Stimulated activated CD4-positive, alpha-beta T cell treated with anti-CD3 and anti-CD28 coated beads, TNF-alpha, amount 100 ng/mL, for 1 hour (primary cell): ENCODE measurements around the gene MCCD1.
"Not testable (repeated sequence)": the region's sequence is repeated elsewhere in the genome, so short reads cannot be mapped to it uniquely, and the experiment has no call there.

Experiments
- DNase-seq, 3 donors: peaks; one replicate each; pipeline ENCODE4 v3.0.0-alpha.2; 2020; ENCODE audit warnings: low read depth in 3 of 3, low spot score in 1 of 3

The MCCD1 gene, protein sequence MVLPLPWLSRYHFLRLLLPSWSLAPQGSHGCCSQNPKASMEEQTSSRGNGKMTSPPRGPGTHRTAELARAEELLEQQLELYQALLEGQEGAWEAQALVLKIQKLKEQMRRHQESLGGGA

DNA sequence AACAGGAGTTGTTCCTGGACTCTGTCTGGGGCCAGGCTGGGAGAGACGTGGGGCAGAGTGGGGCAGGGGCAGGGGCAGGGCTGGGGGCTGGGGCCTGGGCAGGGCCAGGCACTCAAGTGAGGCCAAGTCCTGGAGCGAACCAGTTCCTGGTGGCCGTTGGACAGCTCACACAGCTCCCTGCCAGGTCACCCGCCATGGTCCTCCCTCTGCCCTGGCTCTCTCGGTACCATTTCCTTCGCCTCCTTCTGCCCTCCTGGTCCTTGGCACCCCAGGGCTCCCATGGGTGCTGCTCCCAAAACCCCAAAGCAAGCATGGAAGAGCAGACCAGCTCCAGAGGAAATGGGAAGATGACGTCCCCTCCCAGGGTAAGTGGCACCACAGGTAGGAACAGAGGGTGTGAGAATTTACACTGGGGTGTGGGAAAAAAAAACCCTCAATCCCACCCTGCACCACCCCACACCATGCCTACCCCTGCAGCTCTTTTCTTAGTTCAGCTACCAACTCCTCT is at the start of gene MCCD1:
MCCD1 (plus strand) TSS at position 142 of the 508 bp plus-strand sequence; CDS start at position 195, 53 bp downstream.
- no peak for DNase-seq

DNA sequence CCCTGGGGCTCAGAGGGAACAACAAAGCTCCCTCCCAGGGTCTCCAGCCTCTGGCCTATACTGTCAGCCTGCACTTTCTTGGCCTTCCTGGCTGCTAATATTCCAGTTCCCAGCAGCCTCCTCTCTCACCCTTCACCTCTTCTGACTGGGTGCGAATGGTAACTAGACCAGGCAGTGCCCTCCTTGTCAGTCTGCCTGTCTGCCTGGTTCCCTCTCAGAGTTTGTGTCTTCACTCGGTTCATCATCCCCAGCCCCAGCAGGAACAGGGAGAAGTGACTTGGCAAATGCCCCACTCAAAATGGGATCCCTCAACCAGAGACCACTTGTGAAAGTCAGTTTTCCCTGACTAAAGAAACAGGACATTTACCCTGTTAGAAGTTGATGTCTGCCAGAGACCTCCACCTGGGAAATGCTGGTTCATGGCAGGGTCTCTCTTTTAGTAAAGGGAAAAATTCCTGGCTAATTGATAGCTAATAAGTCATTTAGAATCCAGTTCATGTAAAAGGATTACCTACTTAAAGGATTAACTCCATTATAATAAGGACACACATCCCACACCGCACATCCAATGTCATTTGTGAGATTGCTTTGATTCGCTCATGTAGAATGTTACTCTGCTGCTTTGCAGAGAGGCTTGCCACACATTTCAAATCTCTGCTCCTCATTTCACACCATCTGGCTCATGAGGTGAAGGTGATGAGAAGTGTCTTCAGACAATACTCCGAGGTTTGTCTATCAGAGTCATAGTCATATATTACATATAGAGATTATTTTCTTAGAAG is 49.4 kb upstream of the MCCD1 start:
- DNase-seq = no peak

DNA sequence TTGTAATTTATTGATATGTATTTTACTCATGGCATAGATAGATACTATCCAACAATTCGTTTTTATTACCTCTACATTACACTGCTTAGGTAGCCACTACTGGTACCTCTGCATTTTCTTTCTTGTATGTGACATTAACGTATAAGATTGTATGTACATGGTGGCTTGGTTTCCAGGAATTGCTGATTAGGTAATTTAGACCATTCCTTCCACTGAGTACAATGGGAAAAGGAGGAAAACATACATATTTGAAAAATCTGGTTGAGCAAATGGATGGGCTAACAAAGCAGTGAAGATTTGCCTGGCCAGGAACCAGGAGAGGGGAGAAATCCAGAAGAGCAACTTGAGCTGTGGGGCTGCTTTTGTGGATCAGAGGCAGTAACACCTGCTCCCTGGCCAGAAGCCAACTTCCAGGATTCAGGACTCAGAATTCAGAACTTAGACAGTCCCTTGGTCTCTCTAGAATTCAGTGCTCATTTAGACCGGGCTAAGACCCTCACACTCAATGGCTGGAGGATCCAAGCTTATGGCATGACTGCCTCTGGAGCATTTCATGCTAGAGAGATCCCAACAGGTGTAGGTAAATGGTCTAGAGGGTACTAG is 48.7 kb upstream of the MCCD1 start:
- no peak for DNase-seq

DNA sequence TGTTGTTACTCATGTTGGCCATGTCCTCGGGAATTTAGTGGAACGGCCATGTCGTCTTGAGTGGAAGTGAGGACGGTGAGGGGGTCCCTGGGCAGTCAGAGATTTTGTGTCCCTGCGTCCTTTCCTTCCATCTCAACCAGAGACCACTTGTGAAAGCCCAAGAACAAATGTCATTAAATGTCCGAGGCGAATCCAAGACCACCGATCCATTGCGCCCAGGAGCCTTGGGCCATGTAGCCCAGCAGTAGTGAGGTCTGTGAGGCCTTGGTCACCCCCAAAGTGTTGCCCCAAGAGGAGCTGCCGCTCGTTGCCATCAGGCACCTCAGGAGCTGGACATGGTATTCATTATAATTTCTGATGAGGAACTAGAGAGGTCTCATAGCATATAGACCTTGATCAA is 48.2 kb upstream of the MCCD1 start:
- DNase-seq = no peak

DNA sequence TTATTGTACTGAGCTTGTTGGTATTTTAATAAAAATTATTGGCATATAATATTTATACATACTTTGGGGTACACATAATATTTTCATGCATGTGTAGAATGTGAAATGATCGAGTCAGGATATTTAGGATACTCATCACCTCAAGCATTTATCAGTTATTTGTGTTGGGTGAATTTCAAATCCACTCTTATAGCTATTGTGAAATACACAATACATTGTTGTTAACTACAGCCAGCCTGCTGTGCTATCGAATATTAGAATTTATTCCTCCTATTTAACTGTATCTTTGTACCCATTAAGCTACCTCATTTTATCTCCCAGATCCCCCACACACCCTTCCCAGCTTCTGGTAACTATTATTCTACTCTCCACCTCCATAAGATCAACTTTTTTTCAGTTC is 45.4 kb upstream of the MCCD1 start:
- DNase-seq = no peak

DNA sequence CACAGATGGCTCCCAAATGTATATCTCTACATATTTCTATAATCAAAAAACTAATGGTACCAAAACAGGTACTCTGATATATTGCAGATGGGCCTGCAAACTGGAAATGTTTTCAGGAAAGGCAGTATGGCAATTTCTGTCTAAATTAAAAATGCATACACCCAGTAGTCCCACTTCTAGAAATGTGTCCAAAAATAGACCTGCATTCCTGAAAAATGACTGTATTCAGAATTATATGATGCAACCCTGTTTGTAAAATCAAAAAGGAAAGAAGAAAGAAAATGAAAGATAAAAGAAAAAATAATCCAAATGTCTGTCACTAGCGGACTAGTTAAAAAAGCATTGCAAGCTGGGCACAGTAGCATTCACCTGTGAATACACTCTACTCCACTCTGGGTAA is 43.7 kb upstream of the MCCD1 start:
- no peak for DNase-seq

DNA sequence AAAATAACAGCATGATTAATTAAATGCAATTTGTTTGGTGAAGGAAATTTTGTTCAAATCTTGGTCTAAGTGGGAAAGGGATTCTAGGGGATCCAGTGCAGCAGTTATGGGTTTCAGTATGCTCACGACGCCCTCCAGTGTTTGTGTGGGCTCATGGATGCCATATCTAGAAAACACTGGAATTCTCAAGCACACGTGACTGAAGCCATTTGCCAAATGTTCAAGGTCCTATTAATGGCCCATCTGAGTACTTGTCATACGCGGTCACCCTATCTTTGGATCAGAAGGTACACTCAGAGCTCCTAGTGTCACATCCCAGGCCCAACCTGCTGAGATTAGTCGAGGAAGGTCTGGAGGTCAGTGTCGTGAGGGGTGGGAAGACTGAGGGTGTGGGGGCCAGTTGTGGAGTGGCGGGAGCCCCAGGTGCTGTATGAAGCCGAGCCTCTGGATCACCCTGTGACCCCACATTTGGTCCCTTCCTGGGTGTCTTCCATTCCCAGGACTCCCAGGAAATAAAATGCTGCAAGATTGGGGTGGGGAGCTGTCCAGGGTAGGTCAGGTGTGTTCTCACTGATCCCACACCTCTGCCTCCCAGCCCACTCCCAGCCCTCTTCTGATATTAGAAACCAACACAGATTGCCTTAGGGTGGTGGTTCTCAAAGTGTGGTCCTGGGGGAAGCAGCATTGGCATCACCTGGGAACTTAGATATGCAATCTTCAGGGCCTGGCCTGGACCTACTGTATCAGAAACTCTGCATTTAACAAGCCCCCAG is 42.5 kb upstream of the MCCD1 start:
- not testable (repeated sequence) for DNase-seq

DNA sequence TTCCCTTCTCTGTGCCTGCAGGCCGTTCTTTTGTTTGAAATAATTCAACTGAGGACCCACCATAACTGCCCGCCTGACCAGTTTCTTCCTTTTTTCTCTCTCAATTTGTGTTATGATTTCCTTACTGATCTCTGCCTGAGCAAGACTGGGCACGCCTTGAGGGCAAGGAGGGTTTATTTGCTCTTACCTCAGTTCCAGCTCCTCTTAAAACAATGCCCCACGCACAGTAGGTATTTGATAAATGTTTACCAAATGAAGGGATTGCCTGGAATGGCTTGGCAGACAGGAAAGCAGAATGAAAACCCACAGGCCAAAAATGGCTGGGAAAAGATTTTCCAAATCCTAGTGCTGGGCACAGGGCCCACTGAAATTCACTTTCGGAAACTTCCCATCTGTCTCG is 41.1 kb upstream of the MCCD1 start:
- not testable (repeated sequence) for DNase-seq

DNA sequence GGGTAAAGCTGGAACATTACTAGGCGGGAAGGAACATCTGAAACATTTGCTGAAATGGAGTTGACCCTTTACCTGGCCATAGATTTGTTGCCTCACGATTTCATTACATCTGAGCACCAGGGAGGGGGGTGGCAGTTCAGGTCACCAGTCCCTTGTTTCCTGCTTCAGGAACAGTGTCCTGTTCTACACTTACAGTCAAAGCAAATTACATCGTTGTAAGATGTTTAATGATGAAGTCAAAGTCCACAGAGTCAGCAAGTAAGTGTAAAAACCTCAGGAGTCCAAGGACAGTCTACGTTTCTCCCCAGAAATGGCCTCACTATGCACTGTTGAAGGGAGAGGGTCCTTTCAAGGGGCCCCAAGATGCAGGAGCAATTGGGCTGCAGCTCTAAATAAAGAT is 39.7 kb upstream of the MCCD1 start:
- no peak for DNase-seq

DNA sequence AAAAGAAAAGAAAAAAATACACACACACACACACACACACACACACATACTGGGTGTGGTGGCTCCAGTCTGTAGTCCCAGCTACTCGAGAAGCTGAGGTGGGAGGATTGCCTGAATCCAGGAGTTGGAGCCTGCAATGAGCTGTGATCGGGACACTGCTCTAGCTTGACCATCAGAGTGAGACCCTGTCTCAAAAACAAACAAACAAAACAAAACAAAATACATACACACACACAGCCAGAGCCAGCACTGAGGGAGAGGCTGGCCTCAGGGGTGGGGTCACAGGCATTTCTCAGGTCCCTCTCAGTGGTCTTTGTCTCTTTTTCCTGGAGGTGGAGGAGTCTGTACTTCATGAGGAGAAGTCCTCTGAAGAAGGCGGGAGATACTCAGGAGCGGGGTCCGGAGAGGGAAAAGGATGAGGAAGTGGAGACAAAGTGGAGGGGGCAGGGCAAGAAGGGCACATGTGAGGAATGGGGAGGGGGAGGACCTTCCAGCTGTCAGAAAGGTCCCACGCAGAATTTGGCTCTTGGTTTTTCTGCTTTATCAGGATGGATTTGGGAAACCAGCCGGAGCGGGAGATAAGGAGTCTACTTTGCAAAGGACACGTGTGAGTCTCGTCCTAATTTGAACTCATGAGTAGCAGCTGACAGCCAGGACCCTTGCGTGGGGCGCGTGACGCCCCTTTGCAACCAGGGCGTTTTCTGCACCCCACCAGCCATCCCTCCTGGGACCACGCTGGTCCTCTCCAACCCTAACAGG is 38.5 kb upstream of the MCCD1 start:
- no peak for DNase-seq

DNA sequence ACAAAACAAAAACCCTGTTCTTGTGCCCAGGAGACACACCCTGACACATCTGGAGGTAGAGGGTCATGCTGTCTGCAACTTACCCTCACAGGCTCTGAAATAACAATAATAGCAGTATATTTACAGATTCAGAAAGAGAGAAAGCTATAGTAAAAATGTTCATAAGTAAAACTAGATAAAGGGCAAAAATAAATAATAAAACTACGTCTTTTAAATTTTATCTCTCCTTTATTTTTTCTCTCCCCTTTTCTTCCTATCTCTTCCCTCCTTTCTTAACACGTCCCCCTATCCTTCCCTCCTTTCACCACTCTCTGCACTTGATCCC is 35.2 kb upstream of the MCCD1 start:
- DNase-seq = not testable (repeated sequence)

DNA sequence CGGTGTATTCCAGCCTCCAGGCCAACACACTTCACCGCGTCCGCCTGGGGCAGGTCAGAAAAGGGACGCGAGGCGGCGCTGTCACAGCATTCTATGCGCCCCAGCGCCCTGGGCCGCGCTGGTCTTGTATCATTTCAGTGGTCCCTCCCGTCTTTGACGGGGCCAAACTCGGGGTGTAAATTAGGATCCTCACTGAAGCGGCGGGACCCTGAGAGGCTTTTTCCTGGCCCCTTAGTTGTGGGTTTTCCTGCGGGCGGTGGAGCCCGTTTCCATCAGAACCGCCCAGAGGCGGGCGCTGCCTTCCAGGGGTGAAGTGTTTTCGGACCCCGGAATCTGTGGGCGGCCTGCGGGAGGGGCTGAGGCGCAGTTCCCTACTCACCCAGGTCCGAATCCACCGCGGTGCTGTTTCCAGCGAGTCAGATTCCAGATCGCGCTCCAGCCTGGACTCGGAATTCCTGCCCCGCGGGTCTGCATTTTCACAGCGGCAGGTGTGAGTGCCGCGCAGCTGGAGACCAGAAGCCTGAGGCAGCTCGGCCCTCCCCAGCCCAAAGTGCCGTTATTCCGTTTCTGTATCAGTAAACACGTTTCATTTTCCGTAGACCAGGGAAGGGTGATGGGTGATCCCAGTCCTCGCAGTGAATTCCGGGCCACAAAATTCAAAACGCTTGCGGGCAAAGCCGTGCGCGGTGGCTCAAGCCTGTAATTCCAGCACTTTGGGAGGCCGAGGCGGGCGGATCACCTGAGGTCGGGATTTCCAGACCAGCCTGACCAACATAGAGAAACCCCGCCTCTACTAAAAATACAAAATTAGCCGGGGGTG is 34.7 kb upstream of the MCCD1 start:
- DNase-seq = peak; percentile 44 to 72 (median 45)

DNA sequence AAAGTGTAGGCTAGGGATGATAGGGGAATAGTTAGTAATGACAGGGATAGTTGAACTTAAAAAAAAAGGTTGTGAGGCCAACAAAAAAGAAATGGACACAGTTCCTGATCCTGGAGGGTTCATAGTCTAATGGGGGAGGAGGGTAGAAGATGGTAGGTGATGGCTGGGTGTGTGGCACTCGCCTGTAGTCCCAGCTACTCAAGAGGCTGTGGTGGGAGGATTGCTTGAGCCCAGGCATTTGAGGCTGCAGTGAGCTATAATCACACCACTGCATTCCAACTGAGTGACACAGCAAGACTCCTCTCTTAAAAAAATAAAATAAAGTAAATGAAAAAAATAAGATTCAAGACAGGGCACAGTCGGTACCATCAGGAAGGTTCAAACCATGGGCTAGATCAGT is 33.2 kb upstream of the MCCD1 start:
- no peak for DNase-seq

DNA sequence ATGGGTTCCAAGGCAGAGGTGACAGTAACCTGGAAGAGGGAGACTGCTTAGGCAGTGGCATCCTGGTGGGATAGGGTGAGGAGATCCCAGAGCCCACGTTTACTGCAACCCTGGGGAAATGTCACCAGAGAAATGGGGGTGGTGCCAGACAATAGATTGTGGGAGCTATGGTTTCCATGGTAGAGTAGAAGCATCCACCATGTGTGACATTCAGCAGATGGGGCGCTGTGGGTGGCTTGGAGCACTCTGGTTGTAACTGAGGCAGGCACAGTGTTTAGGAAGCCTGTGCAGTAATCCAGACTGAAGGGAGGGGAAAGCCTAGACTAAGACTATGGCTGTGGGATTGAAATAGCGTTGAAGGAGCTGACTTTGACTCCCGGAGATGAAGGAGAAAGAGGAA is 31.9 kb upstream of the MCCD1 start:
- not testable (repeated sequence) for DNase-seq

DNA sequence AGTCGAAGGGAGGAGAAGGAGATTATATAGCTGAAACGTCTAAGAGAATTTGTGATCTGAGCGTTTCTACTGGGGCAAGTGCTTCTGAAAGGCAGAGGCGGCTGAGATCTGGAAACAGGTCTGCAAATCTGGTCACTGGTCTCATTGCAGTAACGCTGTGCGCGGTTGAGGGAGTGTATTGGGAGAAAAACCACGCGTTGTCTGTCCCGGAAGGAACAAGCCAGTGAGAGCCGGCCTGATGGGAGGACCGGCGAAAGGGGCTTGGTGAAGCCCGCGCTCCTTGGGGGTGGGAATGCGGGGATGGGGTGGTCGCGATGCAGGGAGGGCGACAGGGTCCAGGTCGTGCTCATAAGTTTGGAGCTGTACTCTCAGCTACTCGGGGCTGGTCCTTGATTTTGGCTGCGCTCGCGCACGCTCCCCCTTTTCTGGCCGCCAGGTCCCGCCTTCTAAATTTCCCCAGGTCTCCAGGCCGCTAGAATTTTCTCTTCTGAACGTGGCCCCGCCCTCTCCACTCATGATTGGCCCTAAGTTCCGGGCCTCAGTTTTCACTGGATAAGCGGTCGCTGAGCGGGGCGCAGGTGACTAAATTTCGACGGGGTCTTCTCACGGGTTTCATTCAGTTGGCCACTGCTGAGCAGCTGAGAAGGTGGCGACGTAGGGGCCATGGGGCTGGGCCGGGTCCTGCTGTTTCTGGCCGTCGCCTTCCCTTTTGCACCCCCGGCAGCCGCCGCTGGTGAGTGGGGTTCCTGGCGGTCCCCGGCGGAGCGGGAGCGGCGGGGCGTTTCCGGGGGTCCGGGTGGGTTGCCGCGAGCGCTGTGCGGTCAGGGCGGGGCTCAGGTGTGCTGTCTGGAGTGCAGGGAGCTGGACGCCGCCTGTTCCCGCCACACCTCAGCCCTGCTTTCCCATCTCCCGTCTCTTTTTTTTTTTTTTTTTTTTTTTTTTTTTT is 31.0 kb upstream of the MCCD1 start, which contains the start of gene MICB:
MICB (plus strand) TSS at position 615 of the 946 bp plus-strand sequence; CDS start at position 664, 49 bp downstream.
- peak; percentile 56 to 76 (median 67) for DNase-seq

DNA sequence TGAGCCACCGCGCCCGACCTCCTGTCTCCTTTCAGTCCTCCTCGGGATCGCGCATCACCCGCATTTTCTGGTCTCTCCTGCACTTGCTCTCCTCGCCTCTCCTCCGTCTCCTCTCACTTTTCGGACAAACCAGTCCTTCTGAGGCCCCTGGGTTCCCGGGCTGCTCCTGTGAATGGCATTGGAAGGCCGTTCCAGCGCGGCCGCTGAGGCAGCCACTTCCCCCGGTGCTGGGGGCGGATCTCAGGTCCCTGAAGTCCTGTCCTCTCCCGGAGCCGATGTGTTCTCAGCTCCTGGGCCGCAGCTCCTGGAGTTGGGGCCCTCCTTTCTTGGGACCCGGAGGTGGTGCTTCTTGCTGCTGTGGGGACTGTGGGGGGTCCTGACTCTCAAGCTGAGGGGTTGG is 30.0 kb upstream of the MCCD1 start:
- no peak for DNase-seq

DNA sequence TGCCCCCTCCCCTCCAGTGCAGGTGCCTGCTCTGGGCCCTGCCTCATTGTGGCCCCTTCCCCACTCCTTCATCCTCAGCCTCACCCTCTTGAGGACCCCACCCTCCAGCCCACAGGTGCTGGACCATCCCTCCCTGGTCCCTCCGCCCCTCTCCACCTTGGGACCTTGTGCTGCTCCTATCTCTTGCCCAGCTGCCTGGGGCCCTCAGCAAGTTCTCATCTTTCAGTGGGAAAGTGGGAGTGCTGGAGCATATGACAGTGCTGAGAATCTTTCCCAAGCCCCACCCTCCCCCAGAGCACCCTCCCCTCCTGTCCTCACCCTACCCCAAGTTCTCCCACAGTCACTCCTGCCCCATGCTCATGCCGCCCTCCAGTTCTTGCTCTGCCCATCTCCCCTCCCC is 29.1 kb upstream of the MCCD1 start:
- DNase-seq = not testable (repeated sequence)

DNA sequence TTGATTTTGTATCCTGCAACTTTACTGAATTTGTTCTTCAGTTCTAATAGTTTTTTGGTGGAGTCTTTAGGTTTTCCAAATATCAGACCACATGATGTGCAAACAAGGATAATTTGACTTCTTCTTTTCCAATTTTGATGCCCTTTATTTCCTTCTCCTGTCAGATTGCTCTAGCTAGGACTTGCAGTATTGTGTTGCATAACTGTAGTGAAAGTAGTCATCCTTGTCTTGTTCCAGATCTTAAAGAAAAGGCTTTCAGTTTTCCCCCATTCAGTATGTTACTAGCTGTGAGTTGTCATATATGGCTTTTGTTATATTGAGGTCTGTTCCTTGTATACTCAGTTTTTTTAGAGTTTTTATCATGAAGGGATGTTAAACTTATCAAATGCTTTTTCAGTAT is 26.2 kb upstream of the MCCD1 start:
- no peak for DNase-seq

DNA sequence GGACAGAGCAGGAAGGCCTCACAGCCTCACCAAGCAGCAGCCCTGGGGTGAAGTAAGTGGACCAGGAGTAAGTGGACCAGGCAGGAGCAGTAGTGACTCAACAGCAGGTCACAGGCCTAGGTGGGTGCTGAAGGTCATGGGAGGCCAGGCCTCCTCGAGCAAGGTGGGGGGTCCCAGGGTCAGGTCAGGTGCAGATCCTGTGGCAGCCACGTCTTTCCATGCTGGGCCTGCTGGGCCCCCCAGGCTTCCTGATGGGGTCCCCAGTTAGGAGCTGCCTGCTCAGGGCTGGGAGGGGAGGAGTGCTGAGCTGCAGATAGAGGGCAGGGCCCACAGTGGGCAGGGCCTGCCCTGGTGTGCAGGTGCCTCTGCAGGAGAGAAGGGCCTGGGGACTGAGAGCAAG is 19.7 kb upstream of the MCCD1 start:
- DNase-seq = not testable (repeated sequence)
